Fibroblast of lung (primary cell): ENCODE measurements around the gene TLR1.

Experiments
- CTCF ChIP-seq, 2 donors: IDR thresholded peaks in 1 of 2; conservative IDR thresholded peaks in 1 of 2; 1 replicate in 1 of 2; 2 replicates in 1 of 2; pipeline ENCODE4 v1.5.1; 2011 to 2012; ENCODE audit warnings: low read length in 2 of 2, control low read depth in 1 of 2, inconsistent platforms in 1 of 2, low read depth in 1 of 2, mild to moderate bottlenecking in 1 of 2
- EZH2 ChIP-seq: IDR thresholded peaks from 2 replicates; pipeline ENCODE4 v1.5.1; 2012; ENCODE audit warnings: low read length, control low read depth, mild to moderate bottlenecking; ENCODE audit errors: missing control alignments

- TF ChIP-seq CTCF (conservative IDR thresholded peaks at IDR 0.05 in 1 of 2, IDR thresholded peaks at IDR 0.05 in 1 of 2; ENCODE audit: low read depth in 1 of 2, low read length in 2 of 2), result no peak
- no peak for TF ChIP-seq EZH2
These were observed 17.1 kb upstream of the TLR1 start for GRCh38 chr4:38821739-38822138.
